Measurements from ENCODE around the gene RHPN2.

RHPN2 gene

DNA sequence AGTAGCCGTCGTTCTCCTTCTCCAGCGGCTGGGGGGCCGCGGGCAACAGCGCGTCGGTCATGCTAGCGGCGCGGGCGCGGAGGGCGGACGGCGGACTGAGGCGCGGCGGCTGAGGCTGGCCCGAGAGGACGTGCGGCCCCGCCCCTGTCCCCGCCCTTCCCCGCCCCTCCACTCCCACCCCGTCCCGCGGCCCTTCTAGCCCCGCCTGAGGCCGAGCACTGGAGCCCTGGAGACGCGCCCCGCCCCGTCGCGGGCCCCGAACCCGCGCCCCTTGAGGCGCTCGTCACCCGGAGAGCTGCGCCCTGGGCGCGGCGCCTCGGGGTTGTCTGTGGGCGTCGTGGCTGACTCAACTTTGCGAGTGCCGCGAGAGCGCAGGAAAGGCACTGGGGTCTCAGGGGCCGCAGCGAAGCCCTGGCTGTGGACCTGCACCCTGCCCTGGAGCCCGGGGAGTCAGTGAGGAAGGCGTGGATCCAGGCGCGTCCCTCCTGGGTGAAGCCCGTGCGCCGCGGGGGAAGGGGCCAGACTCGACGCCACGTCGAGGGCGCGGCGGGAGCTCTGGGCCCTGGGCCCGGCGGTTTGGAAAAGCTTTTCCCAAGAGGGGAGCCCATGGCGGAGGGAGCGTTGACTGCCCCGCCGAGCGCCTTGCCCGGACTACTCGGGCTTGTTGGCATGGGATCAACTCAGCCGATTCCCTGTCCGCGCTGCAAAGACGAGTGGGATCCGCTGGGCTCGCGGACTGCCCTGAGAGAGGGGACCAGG lies at the start of gene RHPN2:
Gene RHPN2, minus strand, starts transcription at position 97 of the 759 bp plus-strand sequence. Its CDS starts 36 bp downstream, at position 61.
- peaks cover 5% of the 10 kb centered on the region for H3K4me1 Mint-ChIP-seq (ENCODE audit: low read depth)
- no peaks in the 10 kb centered on the region for H3K9me3 Mint-ChIP-seq
- peak; percentile 74 for DNase-seq
- no peaks in the 10 kb centered on the region for H3K36me3 Mint-ChIP-seq (ENCODE audit: low read depth)
- no peak within 1 kb of the TSS for H3K27ac Mint-ChIP-seq
- H3K4me3 Mint-ChIP-seq = peak within 1 kb of the TSS; percentile 76
- peaks cover 43% of the 10 kb centered on the region for H3K27me3 Mint-ChIP-seq

DNA sequence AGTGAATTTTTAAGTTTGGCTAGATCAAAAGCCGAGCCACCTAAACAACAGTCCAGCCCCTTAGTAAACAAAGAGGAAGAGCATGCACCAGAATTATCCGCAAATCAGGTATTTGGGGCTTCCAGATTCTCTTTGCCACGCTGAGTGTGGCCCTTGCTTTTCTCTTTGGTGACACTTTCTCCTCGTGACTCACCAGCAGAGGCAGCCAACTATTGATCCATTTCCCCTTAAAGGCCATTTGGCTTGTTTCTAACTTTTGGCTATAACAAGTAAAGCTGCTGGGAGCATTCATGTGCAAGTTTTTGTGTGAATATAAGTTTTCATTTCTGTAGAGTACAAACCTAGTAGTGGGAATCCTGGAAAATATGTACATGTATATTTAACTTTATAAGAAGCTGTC lies 49.6 kb upstream of the RHPN2 start:
- Mint-ChIP-seq H3K27me3 (no peaks in the 10 kb centered on the region), H3K27ac (no peak overlapping the region), H3K4me1 (ENCODE audit: low read depth) (no peaks in the 10 kb centered on the region), H3K9me3 (no peaks in the 10 kb centered on the region), H3K4me3 (no peak overlapping the region), H3K36me3 (ENCODE audit: low read depth) (peaks cover 87% of the 10 kb centered on the region)
- DNase-seq = no peak

DNA sequence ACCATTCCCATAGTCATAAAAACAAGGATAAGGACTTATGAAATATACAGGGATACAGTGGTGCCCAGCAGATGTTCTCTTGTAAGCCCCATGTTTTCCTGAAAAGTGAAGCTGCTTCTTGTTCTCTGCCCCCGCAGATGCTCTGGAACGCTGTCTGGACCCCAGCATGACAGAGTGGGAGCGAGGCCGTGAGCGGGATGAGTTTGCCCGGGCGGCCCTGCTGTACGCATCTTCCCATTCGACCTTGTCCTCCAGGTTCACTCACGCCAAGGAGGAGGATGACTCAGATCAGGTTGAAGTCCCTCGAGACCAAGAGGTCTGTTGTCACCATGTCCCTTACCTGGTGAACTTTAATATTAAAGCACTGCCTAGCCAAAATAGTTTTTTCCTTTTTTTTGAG lies 46.9 kb upstream of the RHPN2 start:
- H3K36me3 Mint-ChIP-seq (ENCODE audit: low read depth) = peaks cover 81% of the 10 kb centered on the region
- no peaks in the 10 kb centered on the region for H3K27me3 Mint-ChIP-seq
- no peaks in the 10 kb centered on the region for H3K4me1 Mint-ChIP-seq (ENCODE audit: low read depth)
- no peak overlapping the region for H3K27ac Mint-ChIP-seq
- H3K9me3 Mint-ChIP-seq = no peaks in the 10 kb centered on the region
- no peak for DNase-seq
- no peak overlapping the region for H3K4me3 Mint-ChIP-seq

DNA sequence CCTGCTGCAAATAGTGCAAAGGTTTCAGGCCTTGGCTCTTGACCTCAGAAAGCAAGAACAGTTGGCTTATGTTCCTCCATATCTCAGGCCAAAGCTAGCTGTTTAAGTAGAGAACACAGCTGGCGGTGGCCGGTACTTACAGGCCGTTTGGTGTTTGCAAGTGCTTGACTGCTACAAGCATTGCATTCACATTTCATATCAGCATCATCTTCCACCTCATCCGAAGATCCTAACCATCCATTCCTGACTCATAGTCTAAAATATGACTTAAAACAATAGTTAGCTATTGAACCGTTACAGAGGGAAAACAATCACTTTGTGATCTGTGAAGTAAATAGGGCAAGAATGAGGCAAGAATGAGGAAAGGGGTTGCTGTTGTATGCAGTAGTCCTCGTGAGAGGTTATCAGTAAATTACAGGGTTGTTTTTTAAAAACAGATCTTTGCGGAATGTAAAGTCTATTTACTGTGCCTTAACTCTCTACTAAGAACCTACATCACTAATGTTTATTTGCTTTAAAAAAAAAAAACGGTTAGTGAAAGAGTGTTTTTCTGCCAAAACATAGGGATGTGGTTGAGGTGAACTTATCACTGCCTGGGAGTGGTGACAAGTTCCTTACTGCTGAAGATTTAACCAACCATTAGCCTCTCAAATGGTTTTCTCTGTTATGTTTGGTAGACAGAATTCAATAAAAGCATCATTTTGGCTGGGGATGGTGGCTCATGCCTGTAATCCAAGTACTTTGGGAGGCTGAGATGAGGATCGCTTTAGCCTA lies 45.6 kb upstream of the RHPN2 start:
- Mint-ChIP-seq H3K27ac (no peak overlapping the region), H3K4me1 (ENCODE audit: low read depth) (no peaks in the 10 kb centered on the region), H3K9me3 (no peaks in the 10 kb centered on the region), H3K4me3 (no peak overlapping the region), H3K36me3 (ENCODE audit: low read depth) (peaks cover 77% of the 10 kb centered on the region), H3K27me3 (no peaks in the 10 kb centered on the region)
- no peak for DNase-seq

DNA sequence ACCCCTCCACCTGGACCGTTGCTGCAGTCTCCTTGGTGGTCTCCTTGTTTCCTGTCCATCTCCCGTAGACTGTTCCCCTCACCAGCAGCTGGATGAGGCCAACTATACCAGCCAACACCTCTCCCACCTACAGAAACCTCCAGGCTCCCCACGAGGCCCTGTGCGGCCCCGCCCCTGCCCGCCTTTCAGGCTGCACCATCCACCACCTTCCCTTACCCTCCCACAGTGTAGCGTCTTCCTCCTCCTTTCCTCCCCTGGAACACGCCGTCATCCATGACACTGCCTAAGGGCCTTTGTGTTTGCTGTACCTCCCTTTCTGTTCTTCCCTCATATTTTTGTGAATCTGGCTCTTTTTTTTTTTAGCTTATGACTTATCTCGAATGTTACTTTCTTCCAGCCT lies 43.5 kb upstream of the RHPN2 start:
- H3K27me3 Mint-ChIP-seq = no peaks in the 10 kb centered on the region
- peaks cover 75% of the 10 kb centered on the region for H3K36me3 Mint-ChIP-seq (ENCODE audit: low read depth)
- H3K4me1 Mint-ChIP-seq (ENCODE audit: low read depth) = no peaks in the 10 kb centered on the region
- no peak for DNase-seq
- H3K27ac Mint-ChIP-seq = no peak overlapping the region
- no peaks in the 10 kb centered on the region for H3K9me3 Mint-ChIP-seq
- no peak overlapping the region for H3K4me3 Mint-ChIP-seq

DNA sequence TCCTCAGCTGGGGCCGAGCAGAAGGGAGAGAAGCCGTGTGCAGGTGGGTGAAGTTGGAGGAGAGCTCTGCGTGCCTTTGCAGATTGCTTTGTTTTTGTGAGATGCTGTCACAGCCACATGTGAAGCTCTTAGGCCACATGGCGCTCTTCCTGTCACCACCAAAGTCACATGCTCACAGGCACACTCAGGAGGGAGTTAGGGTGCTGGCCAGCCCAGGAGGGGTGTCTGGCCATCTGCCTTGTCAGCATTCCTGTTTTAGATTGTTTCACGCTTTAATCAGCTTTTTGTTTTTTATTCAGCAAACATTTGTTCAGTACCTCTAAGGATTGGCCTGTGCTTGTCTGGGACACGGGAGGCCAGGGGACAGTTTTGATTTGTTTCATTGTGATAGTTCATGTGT lies 38.2 kb upstream of the RHPN2 start:
- H3K27ac Mint-ChIP-seq = no peak overlapping the region
- no peak for DNase-seq

DNA sequence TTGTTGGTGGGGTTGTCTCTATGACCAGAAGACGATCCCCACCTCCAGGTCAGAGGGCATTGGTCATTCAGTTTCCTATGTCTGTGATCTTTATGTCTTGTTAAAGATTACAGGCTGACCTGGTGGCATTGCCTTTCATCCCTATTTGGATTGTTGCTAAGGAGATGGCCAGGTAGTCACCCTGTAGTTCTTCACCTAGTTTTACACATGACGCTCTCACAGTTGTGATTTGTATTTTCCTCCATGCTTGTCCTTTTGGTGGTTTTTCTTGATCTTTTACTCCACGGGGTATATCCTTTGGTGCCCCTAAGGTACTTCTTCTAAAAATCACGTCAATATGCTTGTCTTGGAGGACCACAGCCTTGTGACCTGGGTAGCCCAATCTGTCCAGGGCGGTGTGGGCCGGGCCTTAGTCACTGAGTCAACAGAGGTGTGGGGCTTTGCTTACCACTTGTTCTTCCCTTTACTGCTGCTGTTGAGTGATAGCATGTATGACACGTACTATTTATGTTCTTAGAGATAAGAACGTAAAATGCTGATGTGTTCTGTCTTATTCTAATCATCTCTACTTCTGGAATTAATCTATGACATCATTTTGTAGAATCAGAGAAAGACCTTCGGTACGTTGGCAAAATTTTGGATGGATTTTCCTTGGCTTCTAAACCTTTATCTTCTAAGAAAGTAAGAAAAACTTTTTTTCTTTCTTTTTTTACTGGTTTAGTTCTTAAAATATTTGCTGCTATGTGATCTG lies 36.4 kb upstream of the RHPN2 start:
- peaks cover 80% of the 10 kb centered on the region for H3K36me3 Mint-ChIP-seq (ENCODE audit: low read depth)
- DNase-seq = no peak
- H3K9me3 Mint-ChIP-seq = no peaks in the 10 kb centered on the region
- peaks cover 1% of the 10 kb centered on the region for H3K4me1 Mint-ChIP-seq (ENCODE audit: low read depth)
- no peak overlapping the region for H3K27ac Mint-ChIP-seq
- H3K4me3 Mint-ChIP-seq = no peak overlapping the region
- no peaks in the 10 kb centered on the region for H3K27me3 Mint-ChIP-seq

More for the DNA sequence above, 38.2 kb upstream of the RHPN2 start:
- no peak overlapping the region for H3K4me3 Mint-ChIP-seq
- peaks cover 79% of the 10 kb centered on the region for H3K36me3 Mint-ChIP-seq (ENCODE audit: low read depth)
- H3K9me3 Mint-ChIP-seq = no peaks in the 10 kb centered on the region
- no peaks in the 10 kb centered on the region for H3K27me3 Mint-ChIP-seq
- no peaks in the 10 kb centered on the region for H3K4me1 Mint-ChIP-seq (ENCODE audit: low read depth)

DNA sequence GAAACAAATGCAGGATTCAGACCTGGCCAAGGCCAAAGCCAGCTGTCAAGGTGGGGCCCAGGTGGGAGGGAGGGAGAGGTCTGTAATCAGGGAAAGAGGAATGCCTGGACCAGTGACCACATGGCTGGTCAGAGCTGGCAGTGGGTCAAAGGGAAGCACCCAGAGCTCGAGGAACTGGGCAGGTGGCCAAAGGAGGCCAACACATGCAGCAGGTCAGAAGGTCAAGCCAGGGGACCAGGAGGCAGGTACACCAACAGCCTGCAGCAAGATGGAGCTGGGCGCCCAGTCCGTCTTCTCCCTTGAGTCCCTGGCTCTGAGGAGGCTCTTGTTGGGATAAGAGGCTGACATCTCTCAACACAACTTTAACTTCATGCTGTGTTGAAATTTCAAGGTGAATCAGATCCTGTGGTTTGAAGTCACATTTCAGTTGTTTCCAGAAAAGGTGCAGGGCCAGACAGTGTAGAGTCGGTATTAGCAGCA lies 33.4 kb upstream of the RHPN2 start:
- Mint-ChIP-seq H3K9me3 (no peaks in the 10 kb centered on the region), H3K4me3 (no peak overlapping the region), H3K27ac (peak overlapping the region; percentile 13), H3K27me3 (no peaks in the 10 kb centered on the region), H3K4me1 (ENCODE audit: low read depth) (peaks cover 3% of the 10 kb centered on the region), H3K36me3 (ENCODE audit: low read depth) (peaks cover 86% of the 10 kb centered on the region)
- no peak for DNase-seq

DNA sequence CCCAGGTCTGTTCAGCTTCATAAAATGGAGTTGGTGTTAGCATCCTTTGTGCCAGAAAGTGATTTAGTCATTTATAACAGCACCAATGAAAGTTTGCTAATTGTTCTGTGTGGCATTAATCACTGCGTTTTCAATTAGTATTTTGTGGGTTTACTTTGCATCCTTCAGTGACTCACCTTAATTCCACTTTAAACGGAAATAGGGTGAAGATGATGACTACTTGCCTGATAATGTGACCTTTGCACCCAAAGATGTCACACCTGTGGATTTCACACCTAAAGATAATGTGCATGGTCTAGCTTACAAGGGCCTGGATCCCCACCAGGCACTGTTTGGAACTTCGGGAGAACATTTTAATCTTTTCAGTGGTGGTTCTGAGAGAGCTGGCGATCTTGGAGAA lies 31.3 kb upstream of the RHPN2 start:
- Mint-ChIP-seq H3K27me3 (no peaks in the 10 kb centered on the region), H3K9me3 (no peaks in the 10 kb centered on the region), H3K36me3 (ENCODE audit: low read depth) (peaks cover 82% of the 10 kb centered on the region), H3K4me3 (no peak overlapping the region), H3K4me1 (ENCODE audit: low read depth) (peaks cover 3% of the 10 kb centered on the region), H3K27ac (no peak overlapping the region)
- DNase-seq = no peak

DNA sequence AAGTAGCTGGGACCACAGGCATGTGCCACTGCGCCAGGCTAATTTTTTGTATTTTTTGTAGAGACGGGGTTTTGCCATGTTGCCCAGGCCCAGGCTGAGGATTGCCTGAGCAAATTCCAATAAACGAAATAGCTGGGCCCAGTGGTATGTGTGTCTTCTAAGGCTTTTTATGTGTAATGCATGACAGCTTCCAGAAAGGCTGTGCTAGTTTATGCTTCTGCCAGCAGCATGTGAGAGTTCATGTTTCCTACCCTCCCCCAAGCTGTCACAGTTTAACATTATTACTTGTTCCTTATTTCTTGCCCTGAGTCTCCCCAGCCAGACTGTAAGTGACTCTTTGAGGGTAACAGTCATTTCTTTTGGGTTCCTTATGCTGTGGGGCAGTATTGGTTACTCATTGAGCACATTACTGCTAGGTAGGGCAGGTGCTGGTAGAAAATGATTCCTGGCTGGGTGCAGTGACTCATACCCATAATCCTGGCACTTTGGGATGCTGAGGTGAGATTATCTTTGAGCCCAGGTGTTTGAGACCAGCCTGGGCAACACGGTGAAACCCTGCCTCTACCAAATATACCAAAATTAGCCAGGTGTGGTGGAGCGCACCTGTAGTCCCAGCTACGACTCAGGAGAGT lies 29.9 kb upstream of the RHPN2 start:
- no peak for DNase-seq
- Mint-ChIP-seq H3K9me3 (no peaks in the 10 kb centered on the region), H3K4me3 (no peak overlapping the region), H3K36me3 (ENCODE audit: low read depth) (peaks cover 82% of the 10 kb centered on the region), H3K4me1 (ENCODE audit: low read depth) (peaks cover 3% of the 10 kb centered on the region), H3K27ac (no peak overlapping the region), H3K27me3 (no peaks in the 10 kb centered on the region)

DNA sequence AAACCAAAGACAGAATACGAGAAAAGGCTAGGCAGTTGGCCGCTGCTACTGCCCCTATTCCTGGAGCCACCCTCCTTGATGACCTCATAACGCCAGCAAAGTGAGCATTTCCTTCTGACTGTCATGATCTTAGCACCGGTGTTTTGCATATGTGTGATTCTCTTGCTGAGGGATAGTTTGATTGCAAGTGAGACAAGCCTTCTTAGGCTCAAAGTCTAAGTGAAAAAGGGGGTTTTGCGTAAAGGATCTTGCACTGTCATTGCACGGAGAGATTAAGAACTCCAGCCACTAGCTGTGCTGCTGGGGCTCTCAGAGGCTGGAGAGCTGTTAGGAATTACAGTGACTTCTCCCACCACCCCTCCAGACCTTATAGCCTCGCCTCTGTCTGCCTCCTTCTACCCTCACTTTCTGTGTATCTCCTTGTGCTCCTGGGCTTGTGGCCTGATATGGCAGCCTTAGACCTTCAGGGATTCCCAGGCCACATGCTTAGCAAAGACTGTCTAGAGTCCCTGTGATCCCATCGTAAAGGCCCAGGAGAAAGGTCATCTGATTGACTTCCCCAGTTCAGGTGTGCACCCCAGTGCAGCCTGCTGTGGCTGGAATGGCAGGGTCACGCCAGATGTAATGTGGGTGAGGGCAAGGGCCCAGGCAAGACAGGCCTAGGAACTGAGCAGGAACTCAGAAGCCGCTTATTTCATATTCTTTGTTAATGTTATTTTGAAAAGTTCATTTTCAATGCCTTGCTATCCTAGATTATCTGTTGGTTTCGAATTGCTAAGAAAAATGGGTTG lies 28.9 kb upstream of the RHPN2 start:
- Mint-ChIP-seq H3K36me3 (ENCODE audit: low read depth) (peaks cover 84% of the 10 kb centered on the region), H3K27ac (no peak overlapping the region), H3K9me3 (no peaks in the 10 kb centered on the region), H3K4me1 (ENCODE audit: low read depth) (peaks cover 5% of the 10 kb centered on the region), H3K27me3 (no peaks in the 10 kb centered on the region), H3K4me3 (no peak overlapping the region)
- no peak for DNase-seq

DNA sequence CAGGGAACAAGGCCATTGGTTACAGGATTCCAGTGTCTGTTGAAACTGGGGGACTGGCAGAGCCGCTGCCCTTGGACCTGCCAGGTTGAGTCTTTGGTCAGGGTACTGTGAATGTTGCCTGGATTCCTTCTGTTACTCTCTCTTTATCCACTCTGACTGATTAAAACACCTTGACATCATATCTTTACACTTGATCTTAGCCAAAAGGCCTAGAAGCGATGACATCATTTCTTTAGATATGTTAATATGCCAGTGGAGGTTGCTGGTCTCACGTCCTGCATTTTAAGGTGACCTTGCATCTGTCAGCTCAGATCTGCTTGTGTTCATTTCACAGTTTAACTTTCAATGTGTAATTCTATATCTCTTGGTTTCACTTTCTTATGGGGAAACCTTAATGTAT lies 25.5 kb upstream of the RHPN2 start:
- DNase-seq = no peak
- H3K4me1 Mint-ChIP-seq (ENCODE audit: low read depth) = peaks cover 12% of the 10 kb centered on the region
- H3K27me3 Mint-ChIP-seq = no peaks in the 10 kb centered on the region
- H3K4me3 Mint-ChIP-seq = no peak overlapping the region
- no peaks in the 10 kb centered on the region for H3K9me3 Mint-ChIP-seq
- no peak overlapping the region for H3K27ac Mint-ChIP-seq
- peaks cover 66% of the 10 kb centered on the region for H3K36me3 Mint-ChIP-seq (ENCODE audit: low read depth)

DNA sequence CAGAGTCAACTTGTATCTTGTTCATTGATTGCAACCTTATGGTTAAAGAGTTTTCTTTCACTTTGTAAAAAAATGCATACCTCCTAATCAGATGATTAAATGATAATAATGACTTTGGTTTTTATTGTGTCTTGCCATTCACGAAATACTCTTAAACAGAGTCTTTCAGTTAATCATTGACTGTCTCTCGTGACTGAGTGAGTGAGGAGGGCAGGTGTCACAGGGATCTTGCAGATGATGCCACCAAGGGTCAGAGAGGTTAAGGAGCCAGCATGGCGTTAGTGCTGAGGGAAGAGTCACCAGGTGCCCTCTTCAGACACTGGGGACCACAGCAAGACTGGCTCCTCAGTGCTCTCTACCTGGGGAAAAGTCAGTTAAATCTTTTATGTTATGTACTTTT lies 24.3 kb upstream of the RHPN2 start:
- H3K27me3 Mint-ChIP-seq = no peaks in the 10 kb centered on the region
- H3K36me3 Mint-ChIP-seq (ENCODE audit: low read depth) = peaks cover 63% of the 10 kb centered on the region
- no peaks in the 10 kb centered on the region for H3K9me3 Mint-ChIP-seq
- peaks cover 13% of the 10 kb centered on the region for H3K4me1 Mint-ChIP-seq (ENCODE audit: low read depth)
- H3K4me3 Mint-ChIP-seq = no peak overlapping the region
- no peak overlapping the region for H3K27ac Mint-ChIP-seq
- no peak for DNase-seq

DNA sequence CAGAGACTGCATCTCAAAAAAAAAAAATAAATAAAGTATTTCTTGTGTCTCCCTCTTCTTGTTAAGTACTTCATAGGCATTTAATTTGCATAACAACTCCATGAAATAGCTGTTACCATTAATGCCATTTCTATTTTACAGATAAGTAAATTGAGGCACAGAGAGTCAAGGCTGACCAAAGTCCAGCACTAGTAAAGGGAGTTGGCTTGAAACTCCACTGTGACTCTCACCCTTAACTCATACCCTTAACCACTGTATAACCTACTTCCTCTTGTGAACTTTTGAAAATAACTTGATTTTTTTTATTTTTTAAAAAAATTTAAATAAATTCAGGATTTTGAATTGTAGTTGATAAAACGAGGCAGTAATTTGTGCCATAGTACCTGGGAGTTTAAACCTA lies 22.3 kb upstream of the RHPN2 start:
- Mint-ChIP-seq H3K4me1 (ENCODE audit: low read depth) (peaks cover 20% of the 10 kb centered on the region), H3K36me3 (ENCODE audit: low read depth) (peaks cover 47% of the 10 kb centered on the region), H3K9me3 (no peaks in the 10 kb centered on the region)

More for the DNA sequence above, 22.3 kb upstream of the RHPN2 start:
- H3K4me3 Mint-ChIP-seq = no peak overlapping the region
- no peak for DNase-seq
- no peak overlapping the region for H3K27ac Mint-ChIP-seq
- no peaks in the 10 kb centered on the region for H3K27me3 Mint-ChIP-seq

Measured in activated T-cell treated with anti-CD3 and anti-CD28 coated beads, Interleukin-2, amount 50 U/mL, for 24 hours (primary cell).